Measurements from ENCODE around the gene PLEK. TPM values are rescaled to one million over a fixed set of nuclear protein-coding genes. Genes with fewer than 3 reads are reported as not detected.

The PLEK gene
- total and polyA plus RNA-seq, 9 of the 15 experiments (the other 6 are each of a cell fraction or from before 2014, with no cell fraction given) = 0.14 to 1.2 (median 0.36) TPM

- TF ChIP-seq THRA (IDR thresholded peaks at IDR 0.05) = no peak
- no peak for TF ChIP-seq ZNF639 (CRISPR knock-in tag; conservative IDR thresholded peaks at IDR 0.05 in 1 of 2, IDR thresholded peaks at IDR 0.05 in 1 of 2)
- TF ChIP-seq TARDBP (IDR thresholded peaks at IDR 0.05) = no peak
- TF ChIP-seq CSDE1 (IDR thresholded peaks at IDR 0.05) = no peak
- peak in 1 of 2 experiments; percentile 68; a peak in 2 of 4 replicates for TF ChIP-seq FOXA3 (CRISPR knock-in tag; conservative IDR thresholded peaks at IDR 0.05 in 1 of 2, IDR thresholded peaks at IDR 0.05 in 1 of 2)
- peak; percentile 63; the same call in 1 of the 2 replicates for TF ChIP-seq SMARCE1 (IDR thresholded peaks at IDR 0.05)
- TF ChIP-seq C11orf30 (IDR thresholded peaks at IDR 0.05; ENCODE audit: low read depth) = peak; percentile 14; the same call in 1 of the 2 replicates
- no peak for TF ChIP-seq TRIM24 (IDR thresholded peaks at IDR 0.05)
- no peak for TF ChIP-seq ZNF785 (CRISPR knock-in tag; IDR thresholded peaks at IDR 0.05)
- TF ChIP-seq NCOA2 (IDR thresholded peaks at IDR 0.05; ENCODE audit: partially characterized antibody in 2 of 2) = no peak
- no peak for TF ChIP-seq FOXO4 (CRISPR knock-in tag; IDR thresholded peaks at IDR 0.05)
- TF ChIP-seq ELF2 (CRISPR knock-in tag; IDR thresholded peaks at IDR 0.05) = no peak
- TF ChIP-seq NFE2 (IDR thresholded peaks at IDR 0.05; ENCODE audit: low read depth) = no peak
- TF ChIP-seq ZNF282 (CRISPR knock-in tag; IDR thresholded peaks at IDR 0.05) = no peak
- TF ChIP-seq ZNF212 (CRISPR knock-in tag; IDR thresholded peaks at IDR 0.05) = no peak
- TF ChIP-seq CEBPG (CRISPR knock-in tag; IDR thresholded peaks at IDR 0.05) = no peak
- peak in 1 of 2 experiments; percentile 57; a peak in 1 of 4 replicates for TF ChIP-seq CEBPG (tag; conservative IDR thresholded peaks at IDR 0.05 in 1 of 2, IDR thresholded peaks at IDR 0.05 in 1 of 2)
- peak; percentile 60; the same call in 1 of the 2 replicates for TF ChIP-seq SPI1 (IDR thresholded peaks at IDR 0.05; ENCODE audit: borderline replicate concordance, low read depth, low read length)
These were observed 3.0 kb downstream of the PLEK start (continued) for GRCh38 chr2:68367953-68368653.
